CD4-positive, alpha-beta T cell treated with Interleukin-12 subunit alpha and Interleukin-12 subunit beta, for 1 hour (primary cell): ENCODE data around the gene CALCOCO1.
A peak's percentile ranks its signal among the peaks of the same experiment; 100 is the strongest.
"Not testable (repeated sequence)": the region's sequence is repeated elsewhere in the genome, so short reads cannot be mapped to it uniquely, and the experiment has no call there.

Experiments used
- DNase-seq: peaks from one replicate; pipeline ENCODE4 v3.0.0-alpha.2; 2020

The CALCOCO1 gene

DNA sequence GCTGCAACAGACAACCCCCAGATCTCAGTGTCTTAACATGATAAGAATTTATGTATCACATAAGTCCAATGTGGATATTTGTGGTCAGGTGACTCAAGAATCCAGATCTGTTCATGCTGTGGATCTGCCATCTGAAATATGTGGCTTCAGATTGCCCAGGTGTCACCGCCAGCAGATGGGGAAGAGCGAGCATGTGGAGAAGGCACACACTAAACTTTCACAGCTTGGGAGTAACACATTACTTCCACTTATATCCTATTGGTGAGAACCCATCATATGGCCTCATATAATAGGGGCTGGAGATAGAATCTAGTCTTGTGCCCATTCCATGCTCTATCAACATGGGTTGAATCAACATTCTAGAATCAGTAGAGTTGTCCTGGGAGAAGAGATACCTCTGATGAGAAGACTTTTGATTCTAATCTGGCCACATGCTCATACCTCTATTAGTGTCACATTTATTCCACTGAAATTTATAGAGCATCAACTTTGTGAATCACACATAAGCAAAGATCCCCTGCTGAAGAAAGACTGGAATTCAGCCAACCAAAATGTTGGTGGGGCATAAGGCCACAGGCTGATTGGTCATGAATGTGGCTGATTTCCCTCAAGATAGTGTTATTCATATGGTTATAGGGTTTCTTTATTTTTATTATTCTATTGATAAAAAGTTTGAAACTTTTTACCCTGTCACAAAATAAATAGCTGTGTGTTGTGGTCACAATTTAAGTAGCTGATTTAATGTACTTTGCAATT lies 6.0 kb upstream of the CALCOCO1 start:
- DNase-seq: no peak

DNA sequence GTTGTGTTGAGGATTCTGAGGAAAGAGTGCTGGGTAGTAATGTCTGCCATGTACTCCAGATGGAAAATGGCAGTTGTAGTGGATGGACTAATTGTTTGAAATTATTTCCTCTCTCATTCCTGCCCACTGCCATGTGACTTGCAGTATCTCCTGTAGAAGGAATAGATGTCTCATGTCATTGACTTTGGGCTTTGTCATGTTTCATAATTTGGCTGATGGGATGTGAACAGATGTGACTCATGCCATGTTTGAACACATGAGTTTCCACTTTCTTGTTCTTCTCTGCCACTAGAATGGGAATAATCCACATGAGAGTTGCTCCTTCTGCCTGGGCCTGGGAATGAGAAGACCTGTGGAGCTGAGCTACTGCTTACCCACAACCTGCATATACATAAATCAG lies 2.4 kb upstream of the CALCOCO1 start:
- DNase-seq: no peak

DNA sequence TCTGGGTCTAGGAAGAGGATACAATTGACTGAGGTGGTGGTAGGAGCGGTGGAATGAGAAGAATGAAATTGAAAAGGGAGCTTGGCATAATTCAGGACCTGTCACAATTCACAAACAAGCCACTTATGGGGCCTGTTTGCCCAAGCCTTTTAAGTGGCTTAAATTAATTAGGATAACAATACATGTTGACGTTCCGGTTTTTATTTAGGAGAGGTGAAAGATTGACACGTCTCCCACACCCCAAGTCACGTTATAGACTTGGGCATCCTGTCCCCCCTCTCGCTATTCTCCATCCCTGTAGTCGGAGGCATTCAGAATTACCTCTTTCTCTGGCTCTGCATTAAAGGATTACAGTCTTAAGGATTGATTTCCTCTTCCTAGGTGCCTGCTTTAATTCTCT lies 954 bp upstream of the CALCOCO1 start:
- no peak for DNase-seq

DNA sequence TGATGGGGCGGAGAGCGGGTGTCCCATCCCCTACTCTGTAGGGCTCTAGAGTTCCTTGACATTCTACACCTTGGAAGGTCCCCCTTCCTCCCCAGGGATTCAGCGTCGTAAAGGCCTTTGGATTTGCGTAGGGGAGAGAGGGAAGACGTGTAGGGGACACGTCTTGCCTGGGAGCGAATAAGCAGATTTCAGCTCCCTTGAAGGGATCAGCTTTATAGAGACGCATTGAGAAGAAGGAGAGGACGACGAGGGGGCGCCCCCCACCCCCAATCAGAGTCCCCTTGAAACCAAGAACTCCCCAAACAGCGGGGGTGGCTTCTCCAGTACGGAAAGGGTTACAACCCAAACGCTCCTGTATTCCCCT lies 324 bp downstream of the CALCOCO1 start:
- no peak for DNase-seq

DNA sequence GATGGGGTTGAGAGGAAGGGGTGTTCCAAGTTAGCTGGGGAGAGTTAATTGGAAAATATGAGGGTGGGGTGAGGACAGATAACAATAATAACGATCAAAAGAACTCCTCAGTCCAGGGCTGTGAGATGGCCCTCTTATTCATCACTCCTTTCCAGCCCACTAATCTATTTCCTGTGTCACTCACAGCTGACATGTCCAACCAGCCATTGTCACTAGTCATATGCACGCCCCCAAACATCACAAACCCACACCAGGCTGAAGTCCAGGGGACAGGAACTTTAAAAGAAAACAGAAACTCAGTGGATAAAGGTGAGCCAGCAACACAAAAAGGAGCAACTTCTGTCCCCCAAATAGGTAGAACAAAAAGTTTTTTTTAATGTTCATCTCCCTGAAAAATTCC lies 911 bp downstream of the CALCOCO1 start:
- peak; percentile 19 for DNase-seq

DNA sequence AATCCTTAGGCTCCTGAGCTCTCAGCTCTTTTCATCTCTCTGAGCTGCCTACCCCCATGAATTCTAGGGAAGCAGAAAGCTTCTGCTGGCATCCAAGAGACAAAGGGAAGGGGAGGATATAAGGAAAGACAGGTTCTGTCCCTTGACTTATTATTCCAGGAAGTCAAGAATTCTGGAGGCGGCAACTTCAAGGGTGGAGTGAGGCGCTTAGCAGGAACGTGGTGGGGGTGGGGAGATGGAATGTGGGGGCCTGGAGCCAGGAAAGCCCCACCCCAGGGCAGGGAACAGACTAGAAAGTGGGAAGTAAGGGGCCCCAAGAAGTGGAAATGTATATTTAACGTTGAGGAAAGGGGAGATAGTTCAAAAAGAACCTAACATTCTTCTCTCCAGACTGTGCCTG lies 1.4 kb downstream of the CALCOCO1 start:
- no peak for DNase-seq

DNA sequence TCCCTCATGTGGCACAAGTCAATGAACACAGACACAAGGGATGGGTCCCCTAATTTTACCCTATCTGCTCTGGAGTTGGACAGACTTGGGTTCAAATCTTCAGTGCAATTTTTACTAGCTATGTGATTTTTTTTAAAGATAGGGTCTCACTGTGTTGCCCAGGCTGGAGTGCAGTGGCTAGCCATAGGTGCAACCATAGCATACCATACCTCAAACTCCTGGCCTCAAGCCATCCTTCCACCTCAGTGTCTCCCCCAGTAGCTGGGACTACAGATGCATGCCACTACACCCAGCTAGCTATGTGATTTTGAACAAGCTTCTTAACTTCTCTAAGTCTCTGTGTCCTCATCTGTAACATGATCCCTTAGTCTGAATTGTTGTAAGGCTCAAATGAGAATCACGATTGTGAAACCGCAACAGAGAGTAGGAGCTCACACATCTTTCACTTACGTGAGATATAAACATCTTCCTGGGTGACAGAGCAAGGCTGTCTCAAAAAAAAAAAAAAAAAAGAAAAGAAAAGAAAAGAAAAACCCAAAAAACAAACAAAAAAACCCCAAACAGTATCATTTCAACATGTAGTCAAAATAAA lies 4.7 kb downstream of the CALCOCO1 start:
- DNase-seq: no peak

DNA sequence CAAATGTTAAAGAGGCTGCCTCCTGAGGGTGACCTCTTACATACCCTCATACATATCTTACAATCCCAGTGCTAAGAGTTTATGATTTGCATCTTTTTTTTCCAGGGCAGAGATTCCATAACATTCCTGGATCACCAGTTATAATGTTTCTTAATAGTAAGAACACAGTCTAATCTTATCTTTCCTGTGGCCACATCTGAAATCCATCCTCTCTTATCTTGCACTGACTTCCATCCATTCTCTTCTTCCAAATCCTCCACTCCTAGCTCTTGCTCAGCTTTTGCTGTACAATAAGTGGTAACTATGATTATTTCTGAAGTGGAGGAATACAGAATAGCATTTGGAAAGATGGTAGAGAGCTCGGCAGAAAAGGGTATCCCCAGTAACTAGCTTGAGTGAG lies 6.3 kb downstream of the CALCOCO1 start:
- no peak for DNase-seq

DNA sequence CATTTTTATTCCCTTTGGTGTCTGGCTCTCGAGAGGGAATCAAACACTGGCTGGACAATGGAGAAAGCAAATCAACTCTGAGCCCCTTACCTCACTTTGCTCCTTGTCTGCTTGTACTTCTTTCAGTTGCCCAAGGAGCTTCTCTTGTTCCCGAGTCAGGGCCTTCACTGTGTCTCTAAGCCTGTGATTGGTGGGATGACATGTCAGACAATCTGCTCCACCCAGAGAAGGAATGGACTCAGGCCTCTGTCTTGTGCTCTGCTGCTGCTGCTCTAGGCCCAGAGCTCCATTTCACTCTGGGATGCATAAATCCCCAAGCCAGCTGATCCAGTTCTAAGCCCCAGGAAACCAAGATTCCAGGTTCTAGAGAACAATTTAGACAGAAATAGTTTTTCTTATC lies 7.6 kb downstream of the CALCOCO1 start:
- DNase-seq: no peak

DNA sequence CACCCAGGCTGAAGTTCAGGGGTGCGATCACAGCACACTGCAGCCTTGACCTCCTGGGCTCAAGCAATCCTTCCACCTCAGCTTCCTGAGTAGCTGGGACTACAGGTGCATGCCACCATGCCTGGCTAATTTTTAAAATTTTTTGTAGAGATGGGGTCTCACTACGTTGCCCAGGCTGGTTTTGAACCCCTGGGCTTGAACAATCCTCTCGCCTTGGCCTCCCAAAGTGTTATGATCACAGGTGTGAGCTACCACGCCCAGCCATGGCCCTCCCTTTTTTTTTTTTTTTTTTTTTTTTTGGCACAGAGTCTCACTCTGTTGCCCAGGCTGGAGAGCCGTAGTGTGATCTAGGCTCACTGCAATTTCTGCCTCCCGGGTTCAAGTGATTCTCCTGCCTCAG lies 8.7 kb downstream of the CALCOCO1 start:
- not testable (repeated sequence) for DNase-seq

DNA sequence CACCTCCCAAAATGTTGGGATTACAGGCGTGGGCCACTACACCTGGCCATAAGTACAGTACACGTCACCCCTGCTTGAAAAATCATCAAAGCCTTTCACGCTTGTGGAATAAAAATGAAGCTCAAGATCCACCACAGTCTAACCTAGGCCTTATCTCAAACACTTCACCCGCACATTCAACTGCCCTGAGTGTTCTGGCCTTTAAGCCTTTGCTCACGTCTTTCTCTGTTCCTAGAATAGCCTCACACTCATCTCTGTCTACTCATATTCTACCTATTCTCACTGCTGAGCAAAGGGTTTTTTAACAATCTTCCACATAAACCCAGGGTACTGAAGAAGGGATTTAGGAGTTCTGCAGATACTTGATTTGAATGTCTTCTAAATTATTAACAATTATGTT lies 9.9 kb downstream of the CALCOCO1 start:
- no peak for DNase-seq

DNA sequence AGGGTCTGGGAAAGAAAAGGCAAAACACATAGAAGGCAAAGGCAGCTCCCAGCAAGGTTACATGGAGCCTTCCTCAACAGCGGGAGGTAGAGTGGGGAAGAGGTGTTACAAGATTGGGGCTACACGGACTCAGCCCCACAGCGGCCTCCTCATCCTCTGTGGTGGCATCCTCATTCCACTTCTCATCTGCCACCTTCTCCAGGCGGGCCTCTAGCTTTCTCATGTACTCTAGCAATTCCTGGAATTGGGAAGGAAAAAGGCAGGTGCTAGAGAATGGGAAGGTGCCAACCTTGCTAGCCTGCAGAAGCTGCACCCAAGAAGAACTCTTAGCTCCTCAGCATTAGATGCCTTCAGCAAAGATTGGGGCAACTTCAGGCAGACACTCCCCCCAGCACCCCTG lies 13.2 kb downstream of the CALCOCO1 start:
- no peak for DNase-seq

DNA sequence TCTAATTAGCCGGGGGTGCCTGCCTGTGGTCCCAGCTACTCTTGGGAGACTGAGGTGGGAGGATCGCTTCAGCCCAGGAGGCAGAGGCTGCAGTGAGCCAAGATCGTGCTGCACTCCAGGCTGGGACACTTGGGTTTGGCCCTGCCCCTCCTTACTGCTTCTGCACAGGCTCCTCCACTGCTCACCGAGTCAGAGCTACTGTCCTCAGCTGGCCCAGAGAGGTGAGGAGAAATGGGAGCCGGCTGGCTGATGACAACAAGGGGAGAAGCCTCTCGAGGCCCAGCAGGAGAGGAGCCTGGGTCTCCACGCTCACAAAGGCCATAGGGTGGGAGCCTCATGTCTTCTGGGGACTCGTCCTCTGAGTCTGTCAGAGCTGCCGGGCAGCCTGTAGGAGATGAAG lies 13.7 kb downstream of the CALCOCO1 start:
- no peak for DNase-seq

DNA sequence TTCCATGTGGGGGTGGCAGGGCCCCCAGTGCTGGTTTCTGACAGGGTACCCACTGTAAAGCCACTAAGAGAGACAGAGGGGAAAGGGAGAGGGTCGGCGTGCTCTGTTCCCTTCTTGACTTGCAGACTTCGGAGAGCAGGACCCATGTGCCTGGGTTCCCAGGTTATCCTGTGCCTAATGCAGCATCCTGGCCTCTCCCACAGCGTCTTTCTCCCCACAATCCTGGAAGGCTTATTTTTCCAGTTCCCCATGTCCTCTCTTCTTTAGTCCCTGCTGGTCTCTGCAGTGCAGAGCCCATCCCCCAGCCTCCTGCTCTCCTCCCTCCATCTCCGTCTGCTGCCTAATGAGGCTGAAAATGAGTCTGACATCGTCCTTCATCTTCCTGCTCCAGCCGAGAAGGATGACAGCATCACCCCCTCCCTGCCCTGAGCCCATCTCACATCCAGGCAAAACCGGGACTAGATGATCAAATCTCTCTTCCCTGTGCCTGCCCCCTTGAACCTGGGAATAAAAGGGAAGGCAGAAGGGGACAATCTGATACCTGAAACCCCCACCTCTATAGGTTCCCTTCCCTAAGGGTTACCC lies 15.1 kb downstream of the CALCOCO1 start:
- no peak for DNase-seq

DNA sequence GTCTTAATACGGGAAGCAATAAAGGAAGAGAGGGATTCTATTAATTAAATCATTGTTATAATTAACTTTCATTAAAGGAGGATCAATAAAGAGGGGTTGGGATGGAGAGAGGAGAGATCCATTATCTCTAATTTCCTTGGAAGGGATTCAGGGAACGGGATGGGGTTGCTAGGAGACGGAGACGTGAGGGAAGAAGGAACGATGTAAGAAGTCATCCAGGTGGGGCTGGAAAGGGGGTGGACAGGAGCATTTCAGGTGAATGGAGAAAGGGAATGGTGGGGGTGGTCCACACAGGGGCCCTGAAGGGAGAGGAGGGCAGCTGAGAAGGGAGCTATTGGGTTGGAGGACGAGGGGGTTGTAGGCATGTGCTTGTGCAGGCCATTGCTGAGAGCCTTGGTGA lies 17.2 kb downstream of the CALCOCO1 start:
- no peak for DNase-seq

DNA sequence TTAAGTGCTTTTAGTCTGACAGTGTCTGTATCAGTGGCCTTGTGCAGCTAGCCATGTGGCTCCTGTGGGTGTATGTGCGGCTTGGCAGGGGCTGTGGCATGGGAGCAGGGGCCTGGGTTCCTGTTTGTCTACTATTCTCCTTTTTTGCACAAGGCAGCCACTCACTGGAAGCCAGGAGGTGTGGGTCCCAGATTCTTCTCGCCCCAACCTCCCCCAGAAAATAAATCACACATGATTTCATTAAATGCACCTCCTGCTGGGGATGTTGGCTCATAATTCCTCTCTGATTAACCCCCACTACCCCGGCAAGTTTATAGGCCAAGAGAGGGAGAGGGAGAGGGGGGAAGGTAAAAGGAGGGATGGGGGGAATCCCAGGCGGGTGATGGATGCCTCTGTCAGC lies 17.6 kb downstream of the CALCOCO1 start:
- DNase-seq: no peak

DNA sequence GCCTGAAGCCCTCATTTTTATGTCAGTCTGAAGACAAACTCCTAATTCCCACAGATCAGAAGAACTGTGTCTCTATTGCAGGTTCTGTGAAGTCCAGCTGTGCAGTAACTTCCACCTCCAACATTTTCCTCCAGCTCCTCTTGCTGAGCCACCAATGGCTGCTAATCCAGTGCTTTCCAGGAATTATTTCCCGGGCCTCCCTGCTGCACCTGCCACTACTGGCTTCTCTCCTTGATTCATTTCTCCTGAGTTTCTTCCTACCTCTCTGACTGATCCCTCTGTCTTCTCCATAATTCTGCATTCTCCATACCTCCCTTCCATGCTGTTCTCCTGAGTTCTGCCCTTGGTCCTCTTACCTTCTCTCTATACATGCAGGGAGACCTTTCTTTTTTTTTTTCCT lies 21.2 kb downstream of the CALCOCO1 start:
- no peak for DNase-seq

DNA sequence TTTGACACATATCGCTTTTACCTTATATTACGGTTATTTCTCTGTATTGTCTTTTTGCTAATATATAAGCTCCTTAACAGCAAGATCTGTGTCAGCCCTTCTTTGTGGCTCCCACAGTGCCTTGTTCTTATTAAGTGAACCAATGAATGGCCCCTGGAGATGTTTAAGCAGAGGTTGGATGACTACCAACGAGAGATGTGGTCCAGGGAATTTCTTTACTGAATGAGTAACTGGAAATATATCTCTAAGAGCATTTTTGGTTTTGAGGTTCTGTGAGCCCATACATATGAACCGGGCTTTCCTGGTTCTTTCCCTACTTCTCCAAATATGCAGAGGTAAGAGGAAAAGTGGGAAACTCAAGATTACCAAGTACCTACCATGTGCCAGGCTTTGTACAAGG lies 23.5 kb downstream of the CALCOCO1 start:
- no peak for DNase-seq

DNA sequence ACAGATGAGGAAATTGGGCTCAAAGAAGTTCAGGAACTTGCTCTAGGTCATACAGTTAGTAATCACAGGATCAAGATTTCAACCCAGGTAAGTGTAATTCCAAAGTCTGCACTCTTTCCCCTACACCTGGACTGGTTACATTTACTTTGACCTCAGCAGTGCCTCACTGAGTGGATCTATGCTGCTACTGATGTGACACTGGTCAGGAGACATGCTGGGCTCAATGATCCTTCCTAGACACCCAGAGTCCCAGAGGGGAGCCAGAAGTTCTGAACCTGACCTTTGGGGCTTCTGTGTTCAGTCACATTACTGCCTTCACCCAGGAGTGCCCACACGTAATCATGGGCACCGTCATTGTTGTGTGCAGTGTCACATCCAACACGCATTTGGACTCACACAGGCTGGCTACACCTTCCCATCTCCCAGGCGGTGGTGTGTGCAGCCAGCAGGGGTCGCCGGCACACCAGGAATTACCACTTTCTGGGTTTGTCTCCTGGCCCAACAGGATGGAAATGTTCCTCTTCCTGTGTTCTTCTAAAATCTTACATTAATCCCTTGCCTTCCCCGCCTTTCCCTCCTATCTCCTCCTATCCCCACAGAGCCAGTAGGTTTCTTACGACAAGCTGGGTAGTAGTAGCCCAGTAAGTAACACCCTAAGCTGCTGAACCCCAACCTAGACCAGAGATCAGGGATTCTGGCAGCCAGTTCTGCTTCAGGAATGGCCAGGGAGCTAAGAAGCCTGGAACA lies 25.6 kb downstream of the CALCOCO1 start:
- peak; percentile 77 for DNase-seq

DNA sequence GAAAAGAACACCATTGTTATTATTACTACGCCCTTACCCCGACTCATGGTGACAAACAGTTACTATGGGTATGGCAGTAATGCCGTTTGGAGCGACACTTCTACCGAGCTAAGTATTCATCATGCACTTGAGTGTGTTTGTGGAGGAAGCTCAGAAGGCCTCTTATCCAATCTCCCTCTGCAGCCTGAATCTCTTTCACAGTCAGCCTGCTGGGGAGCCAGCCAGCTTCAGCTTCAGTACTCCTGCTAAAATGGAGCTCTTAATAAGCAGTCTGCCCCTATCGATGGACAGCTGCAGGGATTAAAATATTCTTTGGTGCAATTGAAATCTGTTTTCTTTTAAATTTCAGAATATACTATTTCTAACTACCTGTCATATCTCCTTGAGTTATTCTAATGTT lies 26.7 kb downstream of the CALCOCO1 start:
- no peak for DNase-seq

DNA sequence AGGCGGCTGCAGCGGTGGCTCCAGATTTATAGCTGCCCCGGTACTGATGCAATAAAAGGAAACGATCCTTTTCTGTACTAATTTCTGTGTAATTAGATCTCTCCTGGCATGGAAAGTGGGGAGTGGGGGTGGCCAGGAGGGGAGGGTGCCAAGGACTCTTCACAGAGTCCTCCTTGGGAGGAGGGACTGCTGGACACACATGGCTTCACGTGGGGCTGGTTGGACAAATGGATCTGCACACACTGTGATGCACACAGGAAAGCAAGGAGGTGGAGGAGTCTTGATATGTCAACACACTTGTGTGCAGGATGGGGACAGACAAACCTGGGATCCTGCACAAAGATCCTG lies 27.6 kb downstream of the CALCOCO1 start:
- DNase-seq: no peak

DNA sequence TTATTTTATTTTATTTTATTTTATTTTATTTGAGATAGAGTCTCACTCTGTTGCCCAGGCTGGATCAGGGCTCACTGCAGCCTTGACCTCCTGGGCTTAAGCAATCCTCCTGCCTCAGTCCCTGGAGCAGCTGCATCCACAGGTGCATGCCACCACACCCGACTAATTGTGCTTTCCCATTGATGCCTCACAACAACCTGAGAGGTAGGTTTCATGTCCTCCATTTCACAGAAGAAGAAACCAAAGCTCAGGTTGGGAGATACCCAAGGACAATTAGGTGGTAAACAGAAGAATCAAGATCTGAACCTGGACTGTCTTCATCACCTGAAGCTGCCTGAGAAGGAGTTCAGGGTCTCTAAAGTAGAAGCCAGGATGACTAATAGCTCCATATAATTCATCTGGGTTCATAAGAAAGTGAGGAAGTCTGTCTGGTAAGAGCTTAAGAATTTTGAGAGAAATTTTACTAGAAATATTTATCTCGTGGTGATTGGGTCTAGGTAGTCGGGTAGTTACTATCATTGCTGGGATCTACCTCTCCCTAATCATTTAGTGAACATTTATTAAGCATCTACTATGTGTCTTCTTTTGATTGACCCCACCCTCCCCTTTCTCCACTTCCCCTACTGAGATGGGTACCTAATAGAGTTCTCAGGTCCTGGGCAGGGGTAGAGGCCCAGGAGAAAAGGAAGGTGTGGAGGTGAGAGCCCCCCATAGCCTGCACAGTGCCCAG lies 28.1 kb downstream of the CALCOCO1 start:
- no peak for DNase-seq

DNA sequence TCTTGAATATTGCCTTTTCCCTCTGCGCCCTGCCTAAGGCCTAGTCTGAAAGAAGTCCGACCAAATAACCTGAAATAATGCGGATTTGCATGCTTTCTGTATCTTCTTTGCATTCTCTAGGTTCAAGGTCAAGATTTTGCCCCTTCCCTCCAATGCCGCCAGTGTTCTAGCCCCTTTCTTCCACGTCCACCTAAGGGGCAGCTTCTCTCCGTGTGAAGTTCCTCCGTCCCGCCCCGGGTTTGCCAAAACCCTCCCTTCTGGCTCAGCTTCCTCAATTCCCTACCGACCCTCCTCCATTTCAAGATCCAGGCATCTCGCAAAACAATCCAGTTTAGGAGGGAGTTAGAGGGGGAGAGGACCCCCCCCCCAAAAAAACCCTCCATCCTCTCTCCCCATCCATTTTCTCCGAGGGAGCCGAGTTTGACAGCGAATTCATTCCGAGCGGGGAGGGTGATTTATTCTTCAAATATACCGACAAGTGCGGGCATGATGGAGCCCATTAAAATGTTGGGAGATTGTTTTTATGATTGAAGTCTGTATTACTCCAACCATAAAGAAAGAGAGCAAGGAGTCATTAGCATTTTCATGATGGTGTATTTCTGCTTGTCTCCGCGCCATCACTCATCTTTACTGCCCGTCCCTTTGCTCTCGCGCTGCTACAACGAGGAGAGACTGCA lies 30.5 kb downstream of the CALCOCO1 start:
- DNase-seq: no peak
